Gastroesophageal sphincter (tissue), 3 donors: ENCODE data around the gene ALG13.

Experiments
- CTCF ChIP-seq, 4 experiments: fragments of 200-600 bp in 2 of 4; fragments of 450-650 bp in 2 of 4; sonication (generic) in 1 of 4; IDR thresholded peaks; one replicate each; pipeline ENCODE4 v1.5.1; 2017 to 2019; ENCODE audit warnings: antibody characterized with exemption in 4 of 4, mild to moderate bottlenecking in 2 of 4, moderate library complexity in 2 of 4
- EP300 ChIP-seq: sonication (generic); formaldehyde crosslinking; IDR thresholded peaks from one replicate; pipeline ENCODE4 v1.6.1; 2017; ENCODE audit warnings: antibody characterized with exemption, mild to moderate bottlenecking
- POLR2A ChIP-seq, 2 donors: fragments of 450-650 bp; IDR thresholded peaks; one replicate each; pipeline ENCODE4 v1.6.1; 2017; ENCODE audit warnings: antibody characterized with exemption in 2 of 2, mild to moderate bottlenecking in 2 of 2, moderate library complexity in 1 of 2

- TF ChIP-seq CTCF (IDR thresholded peaks at IDR 0.05) (no peak), POLR2A (IDR thresholded peaks at IDR 0.05) (no peak), EP300 (no peak)
These were observed 75.5 kb downstream of the ALG13 start for GRCh38 chrX:111756486-111756885.
